NCI-H1694 (cell line): ENCODE data around the gene SEMA5A.
"Not testable (repeated sequence)": the region's sequence is repeated elsewhere in the genome, so short reads cannot be mapped to it uniquely, and the experiment has no call there.

Source experiments
- DNase-seq: peaks from one replicate; lab custom pipeline; 2025; lab: John Stamatoyannopoulos, UW

SEMA5A gene

GRCh38 chr5:9440517-9440916 is 105.4 kb downstream of the SEMA5A start:
- no peak for DNase-seq

GRCh38 chr5:9439531-9440292 is 106.2 kb downstream of the SEMA5A start:
- no peak for DNase-seq

- DNase-seq, result no peak
These were observed 107.1 kb downstream of the SEMA5A start for GRCh38 chr5:9438596-9439354.

GRCh38 chr5:9437741-9438240 is 108.1 kb downstream of the SEMA5A start:
- DNase-seq, result no peak

GRCh38 chr5:9431496-9432258 is 114.2 kb downstream of the SEMA5A start:
- no peak for DNase-seq

- DNase-seq, result no peak
These were observed 114.8 kb downstream of the SEMA5A start for GRCh38 chr5:9431151-9431495.

GRCh38 chr5:9430306-9430705 is 115.6 kb downstream of the SEMA5A start:
- DNase-seq, result no peak

GRCh38 chr5:9429691-9430215 is 116.1 kb downstream of the SEMA5A start:
- no peak for DNase-seq

GRCh38 chr5:9428272-9428671 is 117.6 kb downstream of the SEMA5A start:
- no peak for DNase-seq

GRCh38 chr5:9425710-9426109 is 120.2 kb downstream of the SEMA5A start:
- no peak for DNase-seq

- DNase-seq, result no peak
These were observed 122.3 kb downstream of the SEMA5A start for GRCh38 chr5:9423571-9423970.

GRCh38 chr5:9421884-9422283 is 124.0 kb downstream of the SEMA5A start:
- no peak for DNase-seq

GRCh38 chr5:9419794-9420193 is 126.1 kb downstream of the SEMA5A start:
- DNase-seq, result no peak

- DNase-seq, result no peak
These were observed 130.3 kb downstream of the SEMA5A start for GRCh38 chr5:9415566-9415965.

GRCh38 chr5:9415091-9415490 is 130.8 kb downstream of the SEMA5A start:
- no peak for DNase-seq

- DNase-seq, result no peak
These were observed 134.7 kb downstream of the SEMA5A start for GRCh38 chr5:9411142-9411541.

- no peak for DNase-seq
These were observed 136.4 kb downstream of the SEMA5A start for GRCh38 chr5:9409413-9409960.

- DNase-seq, result no peak
These were observed 136.9 kb downstream of the SEMA5A start for GRCh38 chr5:9408964-9409363.

- no peak for DNase-seq
These were observed 140.6 kb downstream of the SEMA5A start for GRCh38 chr5:9405196-9405754.

- DNase-seq, result no peak
These were observed 143.9 kb downstream of the SEMA5A start for GRCh38 chr5:9401786-9402472.

GRCh38 chr5:9399783-9400182 is 146.1 kb downstream of the SEMA5A start:
- DNase-seq, result not testable (repeated sequence)
